GM15510 (cell line): ENCODE data around the gene CABYR.

Experiments
- POLR2A ChIP-seq: IDR thresholded peaks from 3 replicates; pipeline ENCODE4 v1.6.1; 2011; ENCODE audit warnings: borderline replicate concordance; ENCODE audit not compliant: insufficient read length; ENCODE audit errors: extremely low read depth

The CABYR gene

DNA sequence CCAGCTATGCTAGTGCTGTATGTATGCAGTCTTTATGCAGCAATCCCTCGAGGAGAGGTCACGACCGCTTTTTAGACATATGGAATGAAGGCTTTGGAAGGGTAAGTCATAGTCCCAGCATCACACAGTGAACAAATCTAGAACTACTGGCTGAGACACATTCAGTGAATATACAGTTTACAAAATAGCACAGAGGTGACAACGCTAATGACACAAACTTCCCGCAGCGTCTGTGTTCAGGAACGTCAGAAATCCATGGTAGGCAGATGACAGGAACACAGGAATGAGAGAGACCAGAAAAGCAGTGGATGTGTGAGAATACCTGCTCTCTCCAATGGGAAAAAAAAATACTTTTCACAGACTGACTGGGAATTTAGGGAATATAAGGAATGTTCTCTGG is 29.6 kb downstream of the CABYR start:
- TF ChIP-seq POLR2A: no peak

- TF ChIP-seq POLR2A: no peak
These were observed 31.5 kb downstream of the CABYR start for GRCh38 chr18:24170360-24170759.

DNA sequence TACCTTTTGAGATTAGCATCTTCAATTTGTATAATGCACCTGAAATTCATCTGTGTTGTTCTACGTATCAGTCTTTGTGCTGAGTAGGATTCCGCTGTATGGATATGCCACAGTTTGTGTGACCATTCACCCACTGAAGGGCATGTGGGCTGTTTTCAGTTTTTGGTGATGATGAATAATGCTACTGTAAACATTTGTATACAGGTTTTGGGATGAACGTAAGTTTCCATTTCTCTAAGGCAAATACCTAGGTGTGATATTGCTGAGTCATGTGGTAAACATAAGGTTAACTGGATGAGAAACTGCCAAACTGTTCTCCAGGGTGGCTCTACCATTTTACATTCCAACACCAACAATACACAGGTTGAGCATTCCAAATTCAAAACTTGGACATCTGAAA is 35.1 kb downstream of the CABYR start:
- TF ChIP-seq POLR2A: no peak

GRCh38 chr18:24176727-24177416 is 38.0 kb downstream of the CABYR start:
- TF ChIP-seq POLR2A: no peak

DNA sequence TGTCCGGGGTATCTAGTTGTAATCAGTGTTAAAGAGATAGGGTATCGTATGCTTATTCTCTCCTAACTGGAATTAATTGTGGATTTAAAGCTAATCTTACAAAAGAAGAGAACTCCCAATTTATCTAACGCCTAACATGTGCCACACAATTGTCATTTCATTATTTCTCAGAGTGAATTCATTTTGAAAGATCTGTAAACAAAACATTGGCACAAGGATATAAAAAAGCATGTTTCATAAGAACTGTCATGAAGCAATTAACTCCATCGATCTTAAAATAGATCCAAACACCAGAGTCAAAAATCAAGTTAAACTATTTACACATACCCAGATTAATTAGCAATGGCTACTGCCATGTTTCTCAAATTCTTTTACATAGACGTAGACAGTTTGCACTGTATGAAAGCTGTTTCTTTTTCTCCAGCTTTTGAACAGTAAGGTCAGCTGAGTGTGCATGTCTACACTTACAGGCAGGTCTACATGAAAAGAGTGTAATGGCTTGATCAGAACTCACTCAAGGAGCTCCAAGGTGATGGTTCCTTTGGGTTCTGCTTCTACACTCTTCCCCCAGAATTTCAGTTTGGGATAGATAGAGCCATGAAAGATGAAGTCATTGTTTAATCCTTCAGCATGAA is 38.8 kb downstream of the CABYR start:
- no peak for TF ChIP-seq POLR2A

DNA sequence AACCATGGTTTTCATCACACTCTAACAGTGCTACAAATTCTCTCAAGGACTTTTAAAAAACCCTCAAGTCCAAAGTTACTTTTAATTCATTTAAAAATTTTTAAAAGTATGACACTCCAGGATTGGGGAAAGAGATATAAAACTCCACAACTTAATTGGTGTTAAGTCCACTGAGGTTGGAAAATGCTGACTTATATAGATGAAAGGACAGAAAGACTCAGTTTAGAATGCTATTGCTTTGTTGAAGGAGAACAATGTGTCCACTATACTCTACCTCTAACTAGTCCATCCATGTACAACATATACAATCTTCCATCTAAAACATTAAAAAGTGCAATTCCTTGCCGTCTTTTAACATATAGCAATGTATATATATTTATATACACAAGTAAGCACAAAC is 41.2 kb downstream of the CABYR start:
- TF ChIP-seq POLR2A: no peak

DNA sequence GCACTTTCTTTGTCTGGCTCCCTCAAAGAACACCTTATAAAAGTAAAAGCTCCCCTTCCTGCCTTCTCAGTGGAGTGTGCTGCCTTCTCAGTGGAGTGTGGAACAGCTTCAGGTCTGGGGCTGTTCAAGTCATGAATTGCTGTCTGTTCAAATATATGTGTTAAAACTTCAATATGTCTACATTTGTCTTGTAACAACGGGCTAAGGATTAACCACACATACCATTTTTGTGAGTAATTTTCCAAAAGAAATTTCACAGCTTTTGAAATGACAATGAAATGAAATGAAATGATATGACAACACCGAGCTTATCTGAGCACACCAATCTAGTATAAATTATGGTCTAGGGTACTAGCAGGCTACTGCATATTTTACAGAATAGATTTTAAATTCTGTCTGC is 42.9 kb downstream of the CABYR start:
- no peak for TF ChIP-seq POLR2A

DNA sequence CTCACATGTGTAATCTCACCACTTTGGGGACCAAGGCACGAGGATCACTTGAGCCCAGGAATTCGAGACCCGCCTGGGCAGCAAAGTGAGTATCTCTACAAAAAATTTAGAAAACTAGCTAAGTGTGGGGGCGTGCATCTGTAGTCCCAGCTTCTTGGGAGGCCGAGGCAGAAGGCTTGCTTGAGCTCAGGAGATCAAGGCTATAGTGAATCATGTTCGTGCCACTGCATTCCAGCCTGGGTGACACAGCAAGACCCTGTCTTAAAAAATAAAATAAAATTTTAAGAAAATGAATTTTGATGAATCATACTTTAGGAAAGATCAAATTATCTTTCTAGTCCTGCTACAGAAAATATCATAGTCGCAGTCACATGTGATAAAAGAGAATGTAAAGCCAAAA is 46.9 kb downstream of the CABYR start:
- no peak for TF ChIP-seq POLR2A

- no peak for TF ChIP-seq POLR2A
These were observed 48.2 kb downstream of the CABYR start for GRCh38 chr18:24187049-24187448.

- no peak for TF ChIP-seq POLR2A
These were observed 48.8 kb downstream of the CABYR start for GRCh38 chr18:24187689-24188088.

DNA sequence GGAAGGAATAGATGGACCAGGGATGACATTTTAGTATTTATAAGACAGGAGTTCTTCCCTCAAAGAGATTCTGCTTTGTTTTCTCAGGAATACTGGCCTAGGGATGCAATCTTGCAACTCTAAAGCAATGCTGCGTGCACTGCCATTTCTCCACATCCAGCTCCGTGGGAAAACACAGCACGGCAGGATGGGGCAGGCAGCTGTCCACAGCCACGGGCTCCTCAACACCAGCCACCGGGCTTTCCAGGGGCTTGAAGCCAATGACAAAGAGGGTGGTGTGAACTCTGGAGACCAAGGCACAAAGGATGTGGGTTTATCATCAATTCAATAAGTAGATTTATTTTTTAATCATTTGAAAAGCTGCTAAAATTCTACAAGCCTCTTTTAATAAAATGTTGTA is 49.3 kb downstream of the CABYR start:
- TF ChIP-seq POLR2A: no peak

DNA sequence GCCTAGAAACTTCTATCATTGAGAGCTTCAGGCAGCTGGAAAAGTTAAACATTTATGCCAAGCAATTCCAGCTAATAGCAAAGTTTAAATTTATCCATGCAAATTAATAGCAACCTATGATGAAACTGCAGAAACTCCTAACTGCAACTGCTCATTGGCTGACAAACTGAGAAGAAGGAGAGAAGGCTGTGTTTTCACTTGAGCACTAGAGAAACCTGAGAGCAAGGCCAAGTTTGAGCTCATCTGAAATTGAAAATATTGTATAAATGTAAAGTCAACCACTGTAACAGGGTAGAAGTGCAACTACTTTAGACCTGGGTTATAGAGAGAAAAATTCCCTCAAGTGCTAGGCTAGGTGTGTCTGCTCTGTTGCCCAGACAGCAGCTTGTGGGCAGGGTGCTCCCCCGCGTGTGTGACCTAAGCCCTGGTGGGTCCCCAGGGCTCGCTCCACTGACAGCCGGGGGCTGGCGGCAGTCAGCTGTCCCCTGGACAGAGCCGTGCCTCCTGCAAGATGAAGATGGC is 50.2 kb downstream of the CABYR start:
- TF ChIP-seq POLR2A: no peak

DNA sequence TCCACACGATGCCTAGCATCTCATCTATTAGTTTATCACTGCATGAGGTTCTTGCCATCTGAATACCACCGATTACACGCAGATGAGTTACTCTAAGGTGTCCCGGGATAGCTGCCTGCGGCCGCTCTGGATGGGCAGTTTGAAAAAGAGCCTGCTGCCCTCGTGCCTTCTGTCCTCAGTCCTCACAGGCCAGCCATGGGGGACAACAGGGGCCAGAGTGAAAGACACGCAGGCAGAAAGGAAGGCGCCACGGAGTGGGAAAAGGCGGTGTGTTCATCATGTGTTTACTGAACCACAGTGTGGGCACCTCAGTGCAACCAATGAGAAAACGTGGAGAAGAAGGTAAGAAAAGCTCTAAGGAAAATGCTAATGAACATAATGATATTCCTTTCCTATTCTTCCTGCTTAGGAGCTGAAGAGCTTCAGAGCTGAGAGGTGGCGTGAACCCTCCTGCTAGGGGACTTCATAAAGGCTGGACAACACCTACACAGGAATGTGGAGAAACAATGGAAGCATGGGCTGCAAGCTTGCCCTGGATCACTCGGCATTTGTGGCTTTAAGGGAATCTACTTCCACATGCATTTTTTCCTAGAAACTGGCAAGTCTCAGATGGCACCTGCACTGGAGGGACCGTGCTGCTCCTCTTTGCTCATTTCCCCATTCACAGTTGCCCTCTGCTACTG is 50.9 kb downstream of the CABYR start:
- TF ChIP-seq POLR2A: no peak

DNA sequence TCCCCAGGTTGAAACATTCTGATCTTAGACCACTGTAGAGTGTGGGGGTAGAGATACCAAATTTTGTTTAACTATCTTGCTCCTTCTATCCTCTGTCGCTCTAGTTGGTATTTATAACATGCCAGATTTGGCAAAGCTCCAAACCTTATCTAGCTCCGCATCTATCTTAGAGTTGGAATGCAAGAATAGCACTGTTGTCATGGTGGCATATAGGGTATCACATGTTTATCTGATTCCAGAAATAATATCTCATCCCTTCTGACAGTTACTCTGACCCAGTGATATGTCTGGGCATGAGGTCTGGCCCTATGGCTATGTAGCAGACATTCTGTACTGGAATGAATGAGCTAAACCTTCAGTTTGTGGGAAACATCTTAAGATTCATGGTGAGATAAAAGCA is 51.7 kb downstream of the CABYR start:
- TF ChIP-seq POLR2A: no peak

- TF ChIP-seq POLR2A: no peak
These were observed 56.6 kb downstream of the CABYR start for GRCh38 chr18:24195296-24196053.
